GM12878 (cell line): ENCODE data around the gene MSH3. TPM values are rescaled to one million over a fixed set of nuclear protein-coding genes. Genes with fewer than 3 reads are reported as not detected.

Experiments
- ATAC-seq: fragments of 200-7000 bp; cut with Tn5 transposase; 3 replicates; pipeline ENCODE4 v1.9.1; 2020; ENCODE audit warnings: mild to moderate bottlenecking, moderate library complexity
- BruUV-seq: library from RNA; stranded (reverse); fragments of 400-500 nt; replicated peaks from 2 replicates; lab custom pipeline; 2021; lab: Mats Ljungman, UMichigan
- CTCF ChIA-PET: fragments of 300-600 bp; sonication (Branson Sonifier 250); formaldehyde crosslinking; extraction: SDS; loops from one replicate; lab custom pipeline; 2021; ENCODE audit warnings: inconsistent platforms; lab: Yijun Ruan, JAX
- POLR2A ChIA-PET: fragments of 350-600 bp; formaldehyde crosslinking; extraction: SDS; loops from one replicate; lab custom pipeline; 2021; ENCODE audit warnings: inconsistent platforms; lab: Charles Lee
- RAD21 ChIA-PET: fragments of 300-600 bp; sonication (Branson Sonifier 250); formaldehyde crosslinking; loops from one replicate; lab custom pipeline; 2023; ENCODE audit warnings: antibody characterized with exemption; ENCODE audit not compliant: unreplicated experiment; lab: Charles Lee
- SMC1A ChIA-PET: fragments of 300-600 bp; sonication (Branson Sonifier 250); formaldehyde crosslinking; loops from one replicate; lab custom pipeline; 2023; ENCODE audit not compliant: unreplicated experiment, uncharacterized antibody; lab: Charles Lee
- DNase-seq: peaks from one replicate; pipeline ENCODE4 v3.0.0-alpha.2; 2011; ENCODE audit warnings: low read depth, low spot score
- FAIRE-seq: peaks from 3 replicates; lab custom pipeline; 2011; peaks lifted over from hg19 to GRCh38; lab: Jason Lieb, UNC
- H2AFZ ChIP-seq: 2 replicates; pipeline ENCODE4 v1.6.0; 2011; ENCODE audit warnings: low read depth, low read length, control low read depth; ENCODE audit not compliant: control insufficient read depth
- H3K27ac ChIP-seq: 2 replicates; pipeline ENCODE4 v1.5.1; 2011; ENCODE audit warnings: control low read depth; ENCODE audit not compliant: control insufficient read depth, insufficient read depth
- H3K27me3 ChIP-seq, 2 experiments: replicated peaks in 1 of 2; 2 replicates each; pipeline versions ENCODE4 v1.6.0 to v1.6.1; 2011; ENCODE audit warnings: low read length in 1 of 2; ENCODE audit not compliant: control insufficient read depth in 2 of 2, insufficient read depth in 2 of 2
- H3K36me3 ChIP-seq, 2 experiments: 2 replicates each; pipeline ENCODE4 v1.5.1; 2011; ENCODE audit warnings: low read length in 1 of 2; ENCODE audit not compliant: control insufficient read depth in 2 of 2, insufficient read depth in 2 of 2
- H3K4me1 ChIP-seq: 2 replicates; pipeline ENCODE4 v1.6.1; 2011; ENCODE audit warnings: mild to moderate bottlenecking, low read length, moderate library complexity, mixed read lengths; ENCODE audit not compliant: control insufficient read depth, insufficient read depth
- H3K4me2 ChIP-seq: 2 replicates; pipeline ENCODE4 v1.6.0; 2011; ENCODE audit warnings: control low read depth; ENCODE audit not compliant: control insufficient read depth, insufficient read depth
- H3K4me3 ChIP-seq: fragments of 200-600 bp; sonication (generic); 2 replicates; pipeline ENCODE4 v1.5.1; 2016
- H3K79me2 ChIP-seq: 2 replicates; pipeline ENCODE4 v1.6.0; 2011; ENCODE audit warnings: low read length; ENCODE audit not compliant: control insufficient read depth, insufficient read depth
- H3K9ac ChIP-seq: 2 replicates; pipeline ENCODE4 v1.8.0; 2011; ENCODE audit warnings: low read length, control low read depth, mixed read lengths; ENCODE audit not compliant: control insufficient read depth, insufficient read depth
- H3K9me3 ChIP-seq: replicated peaks from 3 replicates; pipeline ENCODE4 v1.5.1; 2011; ENCODE audit warnings: mild to moderate bottlenecking, low read length; ENCODE audit not compliant: control insufficient read depth, insufficient read depth
- H4K20me1 ChIP-seq: 2 replicates; pipeline ENCODE4 v1.6.0; 2011; ENCODE audit not compliant: control insufficient read depth, insufficient read depth
- CHD4 ChIP-seq: fragments of 200-600 bp; sonication (generic); IDR thresholded peaks from 2 replicates; pipeline ENCODE4 v1.6.1; 2016; ENCODE audit warnings: mild to moderate bottlenecking
- ESRRA ChIP-seq: IDR thresholded peaks from 2 replicates; pipeline ENCODE4 v1.6.1; 2012; ENCODE audit warnings: mild to moderate bottlenecking, low read length, improper control_type of control experiment
- EZH2 ChIP-seq: IDR thresholded peaks from 2 replicates; pipeline ENCODE4 v1.6.1; 2012; ENCODE audit warnings: low read depth, mild to moderate bottlenecking, control low read depth, inconsistent platforms, low read length, borderline replicate concordance; ENCODE audit not compliant: control insufficient read depth
- HDAC6 ChIP-seq: fragments of 200-600 bp; sonication (generic); IDR thresholded peaks from one replicate; pipeline ENCODE4 v1.8.0; 2017; ENCODE audit warnings: antibody characterized with exemption; ENCODE audit not compliant: unreplicated experiment
- MTA2 ChIP-seq: fragments of 450-650 bp; IDR thresholded peaks from 2 replicates; pipeline ENCODE4 v1.6.1; 2016; ENCODE audit warnings: low read depth, mild to moderate bottlenecking, moderate library complexity
- MYC ChIP-seq: IDR thresholded peaks from 2 replicates; pipeline ENCODE4 v1.6.1; 2011; ENCODE audit warnings: mild to moderate bottlenecking, low read length, moderate library complexity, inconsistent platforms; ENCODE audit not compliant: insufficient read depth, insufficient replicate concordance, insufficient read length, severe bottlenecking
- PML ChIP-seq: IDR thresholded peaks from 2 replicates; pipeline ENCODE4 v1.6.1; 2012; ENCODE audit warnings: low read length, inconsistent platforms
- PRDM15 ChIP-seq: fragments of 450-650 bp; formaldehyde crosslinking; IDR thresholded peaks from 2 replicates; pipeline ENCODE4 v1.4.0; 2020; ENCODE audit warnings: mild to moderate bottlenecking, moderate library complexity
- SREBF1 ChIP-seq: IDR thresholded peaks from 2 replicates; pipeline ENCODE4 v1.6.1; 2012; ENCODE audit warnings: mild to moderate bottlenecking, low read length
- ZNF384 ChIP-seq: IDR thresholded peaks from 2 replicates; pipeline ENCODE4 v1.6.1; 2012; ENCODE audit warnings: low read depth, mild to moderate bottlenecking, low read length, improper control_type of control experiment, borderline replicate concordance
- WGBS: methylation state at CpG from one replicate; pipeline ENCODE4 v1.1.6; 2016; ENCODE audit warnings: low lambda C conversion rate; ENCODE audit not compliant: insufficient replicate concordance, insufficient coverage; ENCODE audit errors: missing lambda C conversion rate; 5-methylcytosine and 5-hydroxymethylcytosine counted together
- in situ Hi-C: fragments of 300-500 bp; cut with MboI; formaldehyde crosslinking; loops from 9 replicates; pipeline ENCODE4 v1.14.3; 2018; ENCODE audit warnings: mixed read lengths
- intact Hi-C: fragments of 100-400 bp; cut with micrococcal nuclease; formaldehyde crosslinking; loops from one replicate; pipeline ENCODE4 v1.14.2; 2022; ENCODE audit not compliant: unreplicated experiment
- polyA plus RNA-seq, 11 experiments: library from polyadenylated mRNA; depleted of rRNA in 4 of 11; unstranded in 6 of 11; stranded (reverse) in 5 of 11; fragments of >200 nt; fragmentation: Nextera tagmentation in 4 of 11; fragmentation: Illumina TruSeq in 1 of 11; extraction: Ambion mirVana in 4 of 11; extraction: Trizol in 1 of 11; gene quantifications; 1 replicate in 1 of 11; 2 replicates in 10 of 11; pipeline versions ENCODE4 v1.2.1 to v1.2.3, GENCODE V29; 2011 to 2016; ENCODE audit warnings: inconsistent platforms in 2 of 11, missing spikeins in 2 of 11, low read depth in 1 of 11
- total RNA-seq, 4 experiments: library from RNA; depleted of rRNA in 3 of 4; stranded (reverse); fragments of >200 nt in 3 of 4; fragmentation: Illumina TruSeq in 1 of 4; extraction: Trizol in 1 of 4; gene quantifications; 2 replicates each; pipeline versions ENCODE4 v1.2.1 to v1.2.3, GENCODE V29; 2013 to 2021

The MSH3 gene
- total and polyA plus RNA-seq, 10 of the 15 experiments (the other 5 are each of a cell fraction or from before 2014, with no cell fraction given) = 4.7 to 17.5 (median 12.2) TPM

- Histone ChIP-seq H3K36me3 (peaks cover 2 to 6% of the 10 kb centered on the region in 2 experiments; a peak in 2 of 4 replicates), H3K4me1 (no peaks in the 10 kb centered on the region), H3K27ac (no peak overlapping the region), H4K20me1 (no peaks in the 10 kb centered on the region), H3K4me2 (no peak overlapping the region), H3K9me3 (no peaks in the 10 kb centered on the region), H3K9ac (no peak overlapping the region), H3K27me3 (no peaks in the 10 kb centered on the region), H3K79me2 (no peaks in the 10 kb centered on the region), H3K4me3 (no peak overlapping the region), H2AFZ (no peak overlapping the region)
- no peak for DNase-seq
- intact Hi-C loops (no loop called here), in situ Hi-C loops (no loop called here)
- no peak for FAIRE-seq
- ChIA-PET SMC1A (interaction anchor here (1.3 kb wide), 1 partner anchor 397 kb away, joined by 5 read pairs; no protein-coding TSS in a partner anchor), POLR2A (no interaction called here), RAD21 (interaction anchor here (1.1 kb wide), 1 partner anchor 397 kb away, joined by 3 read pairs; no protein-coding TSS in a partner anchor), CTCF (interaction anchor here (0.8 to 2.0 kb wide), 5 partner anchors 11 to 456 kb away, joined by 3 to 5 read pairs (median 3); no protein-coding TSS in a partner anchor)
- no TSS peak for BruUV-seq
- 75% methylated on average over 5 of the region's 5 CpGs for WGBS
- no peak for ATAC-seq
- no peak for TF ChIP-seq HDAC6
- no peak for TF ChIP-seq ZNF384
- TF ChIP-seq PML = no peak
- no peak for TF ChIP-seq MTA2
- no peak for TF ChIP-seq SREBF1
- TF ChIP-seq CHD4 = no peak
- no peak for TF ChIP-seq ESRRA
- no peak for TF ChIP-seq PRDM15 (CRISPR knock-in tag)
- TF ChIP-seq EZH2 = no peak
- TF ChIP-seq MYC = no peak
Measured at GRCh38 chr5:80711216-80711615, 56.8 kb downstream of the MSH3 start.
